Measurements from ENCODE around the gene TNFRSF8. TPM values are rescaled to one million over a fixed set of nuclear protein-coding genes. Genes with fewer than 3 reads are reported as not detected.

Gene TNFRSF8
- total RNA-seq, 1 experiment from 2014 or later, result 2.9 TPM

DNA sequence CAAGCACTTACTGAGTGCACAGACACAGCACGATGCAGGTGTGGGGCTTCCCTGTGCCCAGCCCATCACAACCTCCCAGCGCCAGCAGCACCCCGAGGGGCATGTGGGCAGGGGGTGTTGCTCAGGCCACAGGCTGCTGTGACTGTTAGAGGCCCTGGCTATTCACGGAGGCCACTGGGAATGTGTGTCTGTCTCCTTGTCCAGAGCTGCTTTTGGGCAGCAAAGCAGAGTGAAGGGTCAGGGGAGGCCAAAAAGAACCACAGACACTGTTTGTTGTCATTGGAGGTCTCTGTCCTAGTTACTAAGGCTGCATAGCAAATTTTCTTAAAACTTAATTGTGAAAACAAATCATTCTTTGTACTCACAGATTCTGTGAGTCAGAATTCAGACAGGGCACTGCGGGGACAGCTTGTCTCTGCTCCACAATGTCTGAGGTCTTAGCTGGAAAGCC, 49.6 kb downstream of the TNFRSF8 start:
- H2AFZ ChIP-seq (ENCODE audit: low read length), result no peak overlapping the region
- H3K14ac ChIP-seq (ENCODE audit: insufficient read depth, low read length), result no peak overlapping the region
- H3K79me1 ChIP-seq (ENCODE audit: insufficient read depth, low read depth, low read length, poor library complexity, severe bottlenecking), result no peaks in the 10 kb centered on the region

More for the DNA sequence above, 49.6 kb downstream of the TNFRSF8 start:
- Histone ChIP-seq H3K23ac (ENCODE audit: insufficient read length, low read depth, low read length) (no peak overlapping the region), H3K9me3 (ENCODE audit: control insufficient read depth, low read depth, low read length) (no peaks in the 10 kb centered on the region), H3K23me2 (ENCODE audit: insufficient read length, low read depth, low read length, poor library complexity, severe bottlenecking) (no peaks in the 10 kb centered on the region), H4K8ac (replicated peaks; ENCODE audit: insufficient read length, low read depth, low read length) (no peak overlapping the region), H3K27me3 (ENCODE audit: insufficient read depth, low read length) (no peaks in the 10 kb centered on the region), H2BK5ac (ENCODE audit: insufficient read length, low read length) (no peak overlapping the region), H2BK120ac (ENCODE audit: low read depth, low read length, poor library complexity, severe bottlenecking) (no peak overlapping the region), H3T11ph (ENCODE audit: low read length) (no peak overlapping the region), H2AK5ac (ENCODE audit: insufficient read length, low read length) (no peak overlapping the region), H2BK15ac (ENCODE audit: low read depth, low read length) (no peak overlapping the region), H3K79me2 (ENCODE audit: insufficient read depth, low read length) (no peaks in the 10 kb centered on the region), H3K18ac (ENCODE audit: insufficient read length, low read depth, low read length) (no peak overlapping the region), H4K20me1 (ENCODE audit: control insufficient read depth, insufficient read depth, insufficient read length) (no peaks in the 10 kb centered on the region), H2BK12ac (ENCODE audit: insufficient read length, low read depth, low read length) (no peak overlapping the region), H2BK20ac (ENCODE audit: low read depth, low read length, poor library complexity, severe bottlenecking) (no peak overlapping the region), H3K4me1 (ENCODE audit: insufficient read depth, low read length) (no peaks in the 10 kb centered on the region), H3K56ac (ENCODE audit: insufficient read length, low read depth, low read length) (no peak overlapping the region), H3K27ac (ENCODE audit: insufficient read length, low read depth, low read length) (no peak overlapping the region), H3K4me2 (ENCODE audit: insufficient read depth, insufficient read length, low read length) (no peak overlapping the region), H4K91ac (ENCODE audit: insufficient read length, low read depth, low read length) (no peak overlapping the region), H4K5ac (ENCODE audit: insufficient read length, low read depth, low read length) (no peak overlapping the region), H3K4ac (ENCODE audit: low read depth, low read length) (no peak overlapping the region), H3K9ac (ENCODE audit: extremely low read depth, insufficient read length, low read length) (no peak overlapping the region)
- H3K27ac Mint-ChIP-seq, result no peak overlapping the region
- no peak for DNase-seq
- no peaks in the 10 kb centered on the region for H3K4me1 Mint-ChIP-seq
- H3K36me3 Mint-ChIP-seq (ENCODE audit: insufficient read depth in 1 of 3, low read depth in 3 of 3), result peaks cover 4 to 7% (median 6%) of the 10 kb centered on the region in 3 experiments; a peak in 5 of 7 replicates
- no peak for TF ChIP-seq CTCF (conservative IDR thresholded peaks at IDR 0.05)
- no peak overlapping the region for H3K4me3 Mint-ChIP-seq
- no CpG with 5 or more reads among the region's 5 CpGs for WGBS (ENCODE audit: extremely low coverage, insufficient read length, low lambda C conversion rate)
- no peaks in the 10 kb centered on the region for H3K9me3 Mint-ChIP-seq
- H3K27me3 Mint-ChIP-seq (ENCODE audit: low read depth), result no peaks in the 10 kb centered on the region
